Stimulated activated CD4-positive, alpha-beta T cell treated with anti-CD3 and anti-CD28 coated beads, Interleukin-15, amount 100 ng/mL, for 48 hours (primary cell): ENCODE results near the gene MMP10.
A peak's percentile ranks its signal among the peaks of the same experiment; 100 is the strongest.
"Not testable (repeated sequence)": the region's sequence is repeated elsewhere in the genome, so short reads cannot be mapped to it uniquely, and the experiment has no call there.

Experiments used
- DNase-seq, 2 donors: peaks; one replicate each; pipeline ENCODE4 v3.0.0-alpha.2; 2020; ENCODE audit warnings: low read depth in 2 of 2

MMP10 gene

DNA sequence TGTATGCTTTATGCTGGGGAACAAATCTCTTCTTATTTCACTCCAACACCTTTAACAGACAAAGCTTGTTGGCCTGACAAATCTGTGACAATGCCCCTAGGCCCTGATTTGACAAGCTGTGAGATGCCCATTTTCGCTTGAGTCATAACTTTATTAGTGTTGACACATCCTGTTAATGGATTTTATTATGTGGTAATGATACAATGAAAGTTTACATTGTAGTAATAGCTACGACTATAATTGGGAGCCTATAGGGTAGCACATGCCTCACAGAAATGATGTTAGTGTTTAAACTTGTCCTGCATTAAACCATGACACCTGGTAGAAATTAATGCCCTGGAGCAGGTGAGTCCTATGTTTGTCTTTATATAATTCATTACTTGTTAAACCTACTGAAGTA is 3.3 kb upstream of the MMP10 start:
- DNase-seq, result no peak

DNA sequence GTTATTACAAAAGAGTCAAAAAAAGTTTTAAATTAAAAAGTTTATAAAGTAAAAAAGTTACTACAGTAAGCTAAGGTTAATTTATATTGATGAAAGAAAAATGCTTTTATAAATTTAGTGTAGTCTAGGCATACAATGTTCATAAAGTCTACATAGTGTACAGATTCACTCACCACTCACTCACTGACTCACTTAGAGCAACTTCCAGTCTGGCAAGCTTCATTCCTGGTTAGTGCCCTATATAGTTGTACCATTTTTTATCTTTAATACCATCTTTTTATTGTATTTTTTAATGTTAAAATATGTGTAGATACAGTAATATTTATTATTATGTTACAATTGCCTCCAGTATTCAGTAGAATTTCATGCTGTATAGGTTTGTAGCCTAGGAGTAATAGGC is 2.6 kb upstream of the MMP10 start:
- no peak for DNase-seq

DNA sequence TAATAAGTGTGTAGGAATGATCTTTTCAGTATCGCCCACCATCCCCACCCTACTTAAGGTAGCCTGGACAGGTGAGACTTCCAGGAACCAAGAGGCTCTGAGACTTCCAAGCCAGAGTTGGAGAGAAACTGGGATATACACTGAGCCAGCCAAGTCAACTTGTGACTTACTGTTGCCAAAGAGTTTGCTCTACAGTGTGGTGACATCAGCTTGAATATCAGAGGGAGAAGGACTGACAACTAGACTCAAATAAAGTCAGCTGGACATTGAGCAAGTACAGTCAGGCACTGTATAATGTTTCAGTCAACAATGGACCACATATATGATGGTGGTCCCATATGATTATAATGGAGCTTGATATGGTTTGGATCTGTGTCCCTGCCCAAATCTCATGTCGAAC is 1.2 kb upstream of the MMP10 start:
- no peak for DNase-seq

DNA sequence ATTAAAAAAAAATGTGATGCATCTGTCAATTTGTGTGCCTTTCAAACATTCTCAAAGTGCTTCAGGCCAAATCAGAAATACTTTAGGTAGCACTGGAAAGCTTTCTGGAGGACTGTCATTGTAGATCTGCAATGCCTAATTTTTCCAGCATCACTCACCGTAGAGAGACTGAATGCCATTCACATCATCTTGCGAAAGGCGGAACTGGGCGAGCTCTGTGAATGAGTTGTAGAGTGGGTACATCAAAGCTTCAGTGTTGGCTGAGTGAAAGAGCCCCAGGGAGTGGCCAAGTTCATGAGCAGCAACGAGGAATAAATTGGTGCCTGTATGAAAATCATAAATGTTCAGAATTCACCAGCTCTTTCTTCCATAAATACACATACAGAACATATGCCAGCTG is 4.0 kb downstream of the MMP10 start:
- no peak for DNase-seq

DNA sequence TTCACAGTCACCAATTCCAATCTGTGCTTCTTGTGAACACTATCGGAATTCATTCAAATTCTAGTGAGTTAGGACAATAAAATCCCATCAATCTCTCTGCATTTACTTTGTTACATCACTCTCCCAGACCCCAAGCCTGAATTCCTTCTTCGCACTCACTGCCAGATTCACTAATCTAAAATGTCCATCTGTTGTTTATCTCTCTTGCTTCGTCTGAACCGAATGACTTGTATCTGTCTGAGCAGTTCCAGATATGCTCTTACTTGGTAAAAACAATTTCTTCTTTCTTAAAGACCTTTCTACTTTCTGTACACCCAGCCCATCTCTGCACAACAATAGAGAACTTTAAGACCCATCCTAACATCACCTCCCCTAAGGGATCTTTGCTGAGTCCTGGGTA is 7.0 kb downstream of the MMP10 start:
- DNase-seq, result no peak

DNA sequence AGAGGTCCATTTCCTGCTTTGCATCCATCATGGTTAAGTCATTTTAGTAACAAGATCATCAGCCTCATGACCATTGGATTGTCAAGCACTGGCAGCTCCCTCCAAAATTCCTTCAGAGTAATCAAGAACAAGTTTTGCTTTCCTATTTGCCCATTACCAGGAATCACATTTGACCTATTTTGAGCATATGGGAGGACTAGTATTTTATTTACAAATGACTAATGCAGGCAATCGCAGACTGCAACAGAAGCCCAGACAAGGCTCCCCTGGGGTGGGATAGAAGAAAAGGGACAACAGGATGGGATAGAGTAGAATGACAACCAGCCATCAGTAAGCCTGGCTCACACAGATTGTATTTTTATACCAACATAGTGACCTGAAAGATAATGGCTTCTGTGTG is 9.1 kb downstream of the MMP10 start:
- no peak for DNase-seq

DNA sequence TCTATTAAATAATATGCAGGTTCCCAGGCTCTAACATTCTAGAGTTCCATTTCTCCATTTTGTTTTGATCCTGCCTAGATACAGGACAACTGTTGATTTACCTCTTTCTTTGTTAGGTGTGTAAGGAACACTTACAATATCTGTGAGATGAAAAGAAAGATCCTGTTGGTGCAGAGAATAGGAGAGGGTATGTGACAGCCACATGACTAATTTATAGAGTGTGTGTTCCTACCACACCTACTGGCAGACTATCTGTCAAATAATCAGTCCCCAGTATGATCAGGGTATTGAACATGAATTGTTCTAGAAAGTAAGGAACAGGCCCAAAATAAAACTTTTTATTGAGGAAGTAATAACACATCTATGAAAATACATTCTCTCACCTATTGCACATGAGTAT is 10.2 kb downstream of the MMP10 start:
- no peak for DNase-seq

DNA sequence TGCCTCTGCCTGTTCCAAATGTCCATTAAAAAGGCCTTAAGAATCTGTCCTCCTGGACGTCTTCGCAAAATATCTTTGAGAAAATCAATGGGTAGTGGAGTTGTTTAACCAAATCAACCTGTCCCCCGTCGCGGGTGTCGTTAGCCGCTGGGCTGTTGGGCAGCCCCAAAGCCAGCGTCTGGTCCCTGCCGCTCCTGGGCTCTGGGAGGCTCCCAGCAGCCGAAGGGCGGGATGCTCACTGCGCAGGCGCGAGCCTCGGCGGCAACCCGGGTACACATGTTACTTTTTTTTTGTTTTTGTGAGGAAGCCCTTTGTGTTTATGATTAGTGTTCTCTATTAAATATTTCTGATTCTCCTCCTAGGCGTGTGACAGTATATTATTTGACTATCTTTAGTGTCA is 12.6 kb downstream of the MMP10 start:
- no peak for DNase-seq

DNA sequence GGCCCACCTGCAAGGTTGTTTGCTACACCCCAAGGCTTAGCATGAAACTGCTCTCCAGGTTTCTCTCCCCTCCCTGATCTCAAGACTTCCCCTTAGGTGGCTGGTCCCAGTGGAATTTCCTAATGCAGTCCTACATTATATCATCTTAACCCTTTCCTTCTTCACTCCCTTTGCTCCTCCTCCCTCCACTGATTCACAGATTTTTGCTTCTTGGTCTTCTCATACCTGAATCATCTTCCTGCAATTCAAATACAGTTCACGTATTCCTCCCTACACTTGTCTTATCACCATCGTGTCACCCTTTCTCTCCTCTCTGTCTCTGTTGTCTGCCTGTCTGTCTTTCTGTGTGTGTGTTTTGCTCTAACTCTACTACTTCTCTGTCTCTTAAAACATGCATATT is 17.0 kb downstream of the MMP10 start:
- no peak for DNase-seq

DNA sequence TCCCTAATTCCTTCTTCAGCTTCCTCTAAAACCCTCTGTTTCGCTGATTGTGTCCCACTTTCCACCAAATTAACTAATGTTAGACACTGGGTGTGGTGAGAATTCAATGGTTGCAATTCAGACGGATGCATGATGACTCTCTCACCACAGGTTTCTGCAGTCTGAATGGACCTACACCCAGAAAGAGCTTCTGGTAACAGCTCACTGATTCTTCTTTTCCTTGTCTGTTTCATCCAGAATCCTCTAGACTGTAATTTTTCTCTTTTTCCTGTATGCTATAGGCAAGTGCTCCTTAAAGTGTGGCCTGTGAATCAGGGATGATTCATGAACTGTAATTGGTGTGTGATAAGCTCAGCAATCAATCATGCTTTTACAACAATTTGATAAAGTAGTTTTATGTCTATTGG is 18.1 kb downstream of the MMP10 start:
- no peak for DNase-seq

DNA sequence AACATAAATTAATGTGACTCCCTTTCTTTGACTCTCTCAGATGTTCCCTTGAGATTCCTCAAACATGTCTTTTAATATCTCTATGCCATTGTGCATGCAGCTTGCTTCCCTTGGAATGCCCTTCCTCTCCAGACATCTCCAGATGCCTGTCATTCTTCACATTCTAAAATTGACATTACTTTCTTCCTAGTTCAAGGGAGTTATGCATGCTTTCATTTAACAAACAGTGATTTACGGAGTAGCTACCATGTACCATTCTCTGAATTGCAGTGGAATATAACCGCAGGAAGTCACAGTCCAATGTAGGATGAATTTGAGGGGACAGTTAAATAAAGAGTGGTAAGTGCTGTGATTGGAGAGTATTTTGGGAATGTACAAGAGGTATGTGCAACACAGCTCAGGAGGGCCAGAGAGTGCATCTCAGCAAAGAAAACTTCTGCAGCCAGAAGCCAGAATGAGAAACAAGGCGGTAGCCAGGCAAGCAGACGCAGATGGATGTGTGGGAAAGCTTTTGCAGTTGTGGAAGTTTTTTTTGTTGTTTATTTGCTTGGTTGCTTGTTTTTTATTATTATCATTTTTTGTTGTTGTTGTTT is 18.7 kb downstream of the MMP10 start:
- no peak for DNase-seq

DNA sequence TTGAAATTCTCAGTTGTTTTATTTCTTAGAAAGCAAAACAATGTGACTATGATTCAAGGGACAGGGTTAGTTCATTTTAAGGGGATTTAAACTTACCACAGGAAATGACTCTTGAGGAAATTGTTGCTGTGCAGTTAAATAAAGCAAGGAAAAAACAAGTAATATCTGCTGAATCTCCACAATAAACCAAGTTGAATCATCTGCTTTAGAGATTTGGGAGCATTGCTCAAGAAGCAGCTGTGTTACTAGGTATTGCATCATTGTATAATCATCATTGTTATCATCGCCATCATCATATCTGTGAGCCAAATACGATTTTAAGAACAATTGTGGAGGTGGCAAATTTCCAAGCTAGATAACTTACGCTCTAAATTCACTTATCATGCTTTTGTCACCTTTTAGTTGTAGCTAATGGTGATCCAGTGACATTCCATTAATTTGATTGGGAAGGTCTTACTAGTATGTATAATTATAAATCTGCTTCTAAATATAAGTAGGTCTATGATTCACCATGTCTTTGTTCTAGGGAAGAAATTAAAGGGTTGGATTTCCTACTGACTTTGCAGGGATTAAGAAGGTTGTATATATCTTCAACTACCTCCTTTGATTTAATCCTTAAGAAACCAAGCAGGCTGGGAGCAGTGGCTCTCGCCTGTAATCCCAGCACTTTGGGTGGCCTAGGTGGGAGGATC is 19.9 kb downstream of the MMP10 start:
- no peak for DNase-seq

DNA sequence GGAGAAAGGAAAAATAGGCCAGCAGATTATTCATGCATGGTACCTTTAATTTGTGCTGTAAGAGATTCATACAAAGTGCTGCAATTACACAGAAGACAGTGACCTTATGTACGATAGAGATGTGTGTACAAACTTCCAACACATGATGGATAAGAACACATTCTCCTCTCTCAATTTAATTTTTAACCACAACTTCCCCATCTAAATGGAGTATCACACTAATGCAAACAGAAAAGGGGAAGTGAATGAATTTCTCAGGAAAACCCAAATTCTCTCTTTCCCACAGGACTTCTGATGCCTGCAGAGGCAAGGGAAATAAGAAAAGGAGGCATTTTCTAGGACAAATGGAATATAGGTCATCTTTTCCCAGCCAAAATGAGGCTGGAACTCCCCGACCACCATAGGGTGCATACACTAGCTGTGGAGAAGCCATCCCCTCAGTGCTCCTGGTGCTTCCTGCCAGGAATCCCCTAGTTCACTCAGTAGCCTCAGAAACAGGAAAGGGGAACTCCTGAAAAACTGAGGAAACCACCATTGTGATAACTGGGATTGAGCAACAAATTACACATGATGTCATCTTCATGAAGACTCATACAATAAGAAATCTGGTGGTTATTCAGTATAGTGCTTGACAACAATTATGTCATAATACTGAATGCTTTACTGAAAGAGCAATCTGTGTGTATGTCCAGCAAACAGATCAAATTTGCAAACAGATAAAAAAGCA is 22.4 kb downstream of the MMP10 start:
- no peak for DNase-seq

DNA sequence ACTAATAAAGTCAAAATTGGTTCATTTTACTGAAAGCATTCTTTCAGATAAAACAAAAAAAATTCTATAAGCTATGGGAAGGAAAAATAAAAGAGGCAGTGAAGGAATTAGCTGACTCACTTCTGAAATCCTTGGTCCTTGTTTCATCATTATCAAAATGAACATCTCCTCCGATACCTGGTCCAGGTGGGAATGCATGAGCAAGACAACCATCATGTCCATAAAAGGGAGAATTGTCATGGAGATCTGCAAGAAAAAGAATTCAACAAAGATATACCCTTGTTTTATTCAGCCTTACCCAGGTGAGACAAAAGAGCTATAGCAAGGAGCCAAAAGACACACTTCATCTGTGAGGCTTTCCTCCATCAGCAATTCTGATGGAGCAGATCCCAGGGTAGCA is 27.2 kb downstream of the MMP10 start:
- no peak for DNase-seq

DNA sequence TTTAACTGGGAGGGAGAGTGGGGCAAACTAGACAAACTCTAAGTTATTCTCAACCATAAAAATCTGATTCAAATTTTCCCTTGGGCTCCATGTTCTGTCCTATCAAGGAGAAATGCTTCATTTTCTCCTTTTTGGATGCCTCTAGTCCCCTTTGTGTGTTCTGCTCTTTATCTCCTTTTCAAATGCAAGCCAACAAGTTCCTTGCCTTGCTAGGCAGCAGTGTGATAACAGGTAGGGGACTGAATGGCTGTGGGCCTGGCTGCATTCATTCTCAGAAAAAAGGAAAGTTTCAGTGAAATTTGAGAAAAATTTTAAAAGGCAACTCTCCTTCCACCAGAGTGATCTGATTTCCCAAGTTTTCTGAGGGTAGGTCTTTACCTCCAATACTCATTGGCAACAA is 28.8 kb downstream of the MMP10 start:
- DNase-seq, result no peak

DNA sequence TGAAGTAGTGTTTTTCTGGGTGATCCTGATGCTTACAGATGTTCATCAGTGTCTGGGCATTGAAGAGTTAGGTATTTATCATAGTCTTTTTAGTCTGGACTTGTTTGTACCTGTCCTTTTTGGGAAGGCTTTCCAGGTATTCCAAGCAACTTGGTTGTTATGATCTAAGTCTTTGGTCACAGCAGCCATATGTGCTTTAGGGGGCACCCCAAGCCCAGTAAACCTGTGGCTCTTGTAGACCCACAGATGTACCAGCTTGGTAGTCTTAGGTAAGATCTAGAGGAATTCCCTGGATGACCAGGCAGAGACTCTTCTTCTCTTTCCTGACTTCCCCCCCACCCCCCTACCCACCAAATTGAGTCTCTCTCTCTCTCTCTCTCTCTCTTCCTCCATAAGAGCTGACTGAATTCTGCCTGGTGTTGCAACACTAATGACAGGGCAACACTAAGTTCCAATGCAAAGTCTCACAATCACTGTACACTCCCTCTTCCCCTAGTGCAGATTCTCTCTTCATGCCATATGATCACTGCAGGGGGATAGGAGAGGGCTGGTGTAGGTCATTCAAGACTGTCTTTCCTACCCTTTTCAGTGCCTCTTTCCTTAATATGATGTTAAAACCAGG is 31.2 kb downstream of the MMP10 start:
- DNase-seq, result no peak

DNA sequence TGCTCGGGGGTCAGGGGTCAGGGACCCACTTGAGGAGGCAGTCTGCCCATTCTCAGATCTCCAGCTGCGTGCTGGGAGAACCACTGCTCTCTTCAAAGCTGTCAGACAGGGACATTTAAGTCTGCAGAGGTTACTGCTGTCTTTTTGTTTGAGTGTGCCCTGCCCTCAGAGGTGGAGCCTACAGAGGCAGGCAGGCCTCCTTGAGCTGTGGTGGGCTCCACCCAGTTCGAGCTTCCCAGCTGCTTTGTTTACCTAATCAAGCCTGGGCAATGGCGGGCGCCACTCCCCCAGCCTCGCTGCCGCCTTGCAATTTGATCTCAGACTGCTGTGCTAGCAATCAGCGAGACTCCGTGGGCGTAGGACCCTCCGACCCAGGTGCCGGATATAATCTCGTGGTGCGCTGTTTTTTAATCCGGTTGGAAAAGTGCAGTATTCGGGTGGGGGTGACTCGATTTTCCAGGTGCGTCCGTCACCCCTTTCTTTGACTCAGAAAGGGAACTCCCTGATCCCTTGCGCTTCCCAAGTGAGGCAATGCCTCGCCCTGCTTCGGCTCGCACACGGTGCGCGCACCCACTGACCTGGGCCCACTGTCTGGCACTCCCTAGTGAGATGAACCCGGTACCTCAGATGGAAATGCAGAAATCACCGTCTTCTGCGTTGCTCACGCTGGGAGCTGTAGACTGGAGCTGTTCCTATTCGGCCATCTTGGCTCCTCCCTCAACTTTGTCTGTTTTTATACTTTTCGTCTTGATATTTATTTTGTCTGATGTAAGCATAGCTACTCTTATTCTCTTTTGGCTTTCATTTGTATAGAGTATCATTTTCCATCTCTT is 33.5 kb downstream of the MMP10 start:
- not testable (repeated sequence) for DNase-seq

DNA sequence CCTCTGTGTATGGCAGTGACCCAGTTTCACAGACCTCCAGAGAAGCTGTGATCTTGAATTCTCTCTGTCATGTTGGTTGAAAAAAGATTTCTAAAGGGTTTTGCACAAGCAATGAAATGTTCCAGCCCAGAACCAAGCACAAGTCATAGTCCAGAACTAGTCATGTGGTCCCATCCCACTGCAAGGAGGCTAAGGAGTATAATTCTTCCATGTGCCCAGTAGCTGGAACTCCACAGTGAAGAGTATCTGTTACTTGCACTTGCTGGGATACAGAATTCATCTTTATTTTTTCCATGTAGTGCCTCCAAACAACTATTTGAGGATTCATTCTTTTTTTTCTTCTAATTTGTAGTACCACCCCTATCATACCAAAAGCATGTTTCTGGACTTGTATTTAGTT is 45.8 kb downstream of the MMP10 start:
- DNase-seq, result no peak

DNA sequence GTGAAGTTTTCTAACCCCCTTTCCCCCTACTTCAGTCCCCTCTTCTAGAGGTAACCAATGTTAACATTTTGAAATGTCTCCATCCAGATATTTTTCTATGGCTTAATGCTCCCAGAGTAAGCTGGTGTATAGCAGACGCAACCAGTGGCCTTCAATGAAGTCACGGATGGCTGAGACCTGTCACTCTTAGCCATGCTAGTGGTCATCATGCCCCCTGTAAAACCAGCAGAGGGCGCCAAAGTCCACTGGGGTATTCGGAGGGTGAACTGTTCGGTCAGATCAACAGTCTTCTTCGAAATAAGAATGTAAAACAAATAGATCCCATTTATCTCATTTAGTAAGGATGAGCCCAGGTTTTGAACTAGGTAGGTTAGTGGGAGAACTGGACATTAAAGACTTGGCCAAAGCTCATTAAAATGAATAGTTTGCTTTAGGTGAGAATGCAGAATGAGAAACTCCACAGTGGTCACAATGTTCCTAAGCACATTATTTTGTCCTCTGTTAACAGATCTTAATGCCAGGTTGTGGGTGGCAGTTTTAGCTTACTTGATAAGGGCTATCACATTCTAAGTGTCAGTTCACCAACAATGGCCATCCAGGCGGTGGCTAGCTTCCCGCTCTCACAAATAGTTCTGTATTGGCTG is 47.1 kb downstream of the MMP10 start:
- DNase-seq, result peak; percentile 12 to 48

DNA sequence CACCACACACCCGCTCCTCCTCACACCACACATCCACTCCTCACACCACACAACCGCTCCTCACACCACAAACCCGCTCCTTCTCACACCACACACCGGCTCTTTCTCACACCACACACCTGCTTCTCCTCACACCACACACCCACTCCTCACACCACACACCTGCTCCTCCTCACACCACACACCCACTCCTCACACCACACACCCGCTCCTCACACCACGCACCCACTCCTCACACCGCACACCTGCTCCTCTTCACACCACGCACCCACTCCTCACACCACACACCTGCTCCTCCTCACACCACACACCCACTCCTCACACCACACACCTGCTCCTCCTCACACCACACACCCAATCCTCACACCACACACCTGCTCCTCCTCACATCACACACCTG is 49.5 kb downstream of the MMP10 start:
- DNase-seq, result not testable (repeated sequence)
